PC-9 (cell line): ENCODE data around the gene IER2. TPM values are rescaled to one million over a fixed set of nuclear protein-coding genes. Genes with fewer than 3 reads are reported as not detected.

ENCODE experiments used
- BruUV-seq: library from RNA; stranded (reverse); fragments of 400-500 nt; replicated peaks from 2 replicates; lab custom pipeline; 2021; lab: Mats Ljungman, UMichigan
- CTCF ChIA-PET: fragments of 300-600 bp; sonication (Branson Sonifier 250); formaldehyde crosslinking; loops from one replicate; lab custom pipeline; 2022; ENCODE audit warnings: antibody characterized with exemption; lab: Charles Lee
- POLR2A ChIA-PET: fragments of 300-600 bp; sonication (Branson Sonifier 250); formaldehyde crosslinking; loops from one replicate; lab custom pipeline; 2022; ENCODE audit warnings: antibody characterized with exemption; ENCODE audit not compliant: unreplicated experiment; lab: Charles Lee
- DNase-seq, 2 experiments: peaks; one replicate each; pipeline versions ENCODE4 v3.0.0 to v3.0.0-alpha.2; 2015 to 2022; ENCODE audit warnings: mixed read lengths in 1 of 2
- H2AFZ ChIP-seq: fragments of 200-600 bp; sonication (generic); 2 replicates; pipeline ENCODE4 v1.8.1; 2017; ENCODE audit warnings: antibody characterized with exemption
- H3F3A ChIP-seq: fragments of 200-600 bp; sonication (generic); 2 replicates; pipeline ENCODE4 v1.8.1; 2017; ENCODE audit warnings: antibody characterized with exemption, mild to moderate bottlenecking, low read depth; ENCODE audit not compliant: insufficient read depth
- H3K27ac ChIP-seq: fragments of 200-600 bp; sonication (generic); 2 replicates; pipeline ENCODE4 v1.6.1; 2016; ENCODE audit warnings: mixed run types
- H3K27me3 ChIP-seq: fragments of 200-600 bp; sonication (generic); 2 replicates; pipeline ENCODE4 v1.6.1; 2016; ENCODE audit warnings: low read depth, mixed run types; ENCODE audit not compliant: insufficient read depth
- H3K36me3 ChIP-seq: fragments of 200-600 bp; sonication (generic); 2 replicates; pipeline ENCODE4 v1.6.1; 2016; ENCODE audit warnings: low read depth, mixed run types
- H3K4me1 ChIP-seq: fragments of 200-600 bp; sonication (generic); replicated peaks from 2 replicates; pipeline ENCODE4 v1.6.1; 2016; ENCODE audit warnings: mixed run types; ENCODE audit not compliant: insufficient read depth
- H3K4me2 ChIP-seq: fragments of 200-600 bp; sonication (generic); 2 replicates; pipeline ENCODE4 v1.6.1; 2017; ENCODE audit warnings: mixed run types
- H3K4me3 ChIP-seq: fragments of 200-600 bp; sonication (generic); 2 replicates; pipeline ENCODE4 v1.6.1; 2016; ENCODE audit warnings: mixed run types
- H3K79me2 ChIP-seq: fragments of 200-600 bp; sonication (generic); 2 replicates; pipeline ENCODE4 v1.6.1; 2017; ENCODE audit warnings: low read depth, mixed run types
- H3K9me2 ChIP-seq: fragments of 200-600 bp; sonication (generic); 2 replicates; pipeline ENCODE4 v1.8.1; 2017; ENCODE audit warnings: mild to moderate bottlenecking; ENCODE audit not compliant: insufficient read depth
- H3K9me3 ChIP-seq: fragments of 200-600 bp; sonication (generic); 2 replicates; pipeline ENCODE4 v1.8.1; 2016; ENCODE audit warnings: low read depth; ENCODE audit not compliant: insufficient read depth
- H4K20me1 ChIP-seq: fragments of 200-600 bp; sonication (generic); 2 replicates; pipeline ENCODE4 v1.8.1; 2017; ENCODE audit not compliant: insufficient read depth
- CTCF ChIP-seq: fragments of 200-600 bp; sonication (generic); conservative IDR thresholded peaks from 2 replicates; pipeline ENCODE4 v1.6.1; 2017; ENCODE audit warnings: mixed run types, antibody characterized with exemption, mild to moderate bottlenecking, moderate library complexity
- EZH2 ChIP-seq: fragments of 200-600 bp; sonication (generic); IDR thresholded peaks from 2 replicates; pipeline ENCODE4 v1.8.0; 2017; ENCODE audit warnings: antibody characterized with exemption, low read depth
- intact Hi-C: fragments of 100-400 bp; cut with micrococcal nuclease; formaldehyde crosslinking; loops from one replicate; pipeline ENCODE4 v1.10.0; 2022; ENCODE audit not compliant: unreplicated experiment
- total RNA-seq: library from RNA; stranded (reverse); gene quantifications from 2 replicates; pipeline ENCODE4 v1.2.3, GENCODE V29; 2021

Gene IER2
- total RNA-seq, 1 experiment from 2014 or later, result 72.7 TPM

- no peaks in the 10 kb centered on the region for H3K79me2 ChIP-seq
- no peak for DNase-seq
- no peak overlapping the region for H3K4me2 ChIP-seq
- no peaks in the 10 kb centered on the region for H3K9me3 ChIP-seq
- H3K36me3 ChIP-seq, result peaks cover 7% of the 10 kb centered on the region; the same call in 1 of the 2 replicates
- no peaks in the 10 kb centered on the region for H3K9me2 ChIP-seq
- intact Hi-C loops, result no loop called here
- no peak overlapping the region for H2AFZ ChIP-seq
- no peak overlapping the region for H3K27ac ChIP-seq
- H3K4me3 ChIP-seq, result no peak overlapping the region
- CTCF ChIA-PET, result interaction anchor here (0.7 kb wide), 1 partner anchor 37 kb away, joined by 14 read pairs; no protein-coding TSS in a partner anchor
- no peak for TF ChIP-seq EZH2
- no peak for TF ChIP-seq CTCF
- peaks cover 13% of the 10 kb centered on the region; the same call in 1 of the 2 replicates for H3F3A ChIP-seq
- POLR2A ChIA-PET, result no interaction called here
- H3K4me1 ChIP-seq, result no peaks in the 10 kb centered on the region
- no peaks in the 10 kb centered on the region for H3K27me3 ChIP-seq
- H4K20me1 ChIP-seq, result peaks cover 8% of the 10 kb centered on the region; the same call in 1 of the 2 replicates
- TSS peak; percentile 13 for BruUV-seq
Measured at GRCh38 chr19:13104848-13105711, 45.1 kb upstream of the IER2 start.

- Histone ChIP-seq H3K4me2 (no peak overlapping the region), H3K79me2 (peaks cover 11% of the 10 kb centered on the region), H3K9me3 (no peaks in the 10 kb centered on the region), H2AFZ (no peak overlapping the region), H3F3A (peaks cover 18% of the 10 kb centered on the region; the same call in 1 of the 2 replicates), H3K4me1 (no peaks in the 10 kb centered on the region; the same call in 1 of the 2 replicates), H3K27me3 (no peaks in the 10 kb centered on the region), H3K4me3 (no peak overlapping the region), H4K20me1 (0 out of 2 replicates have a peak, but pooled peaks cover 6% of the 10 kb centered on the region), H3K9me2 (no peaks in the 10 kb centered on the region), H3K36me3 (peaks cover 18% of the 10 kb centered on the region; the same call in 1 of the 2 replicates), H3K27ac (no peak overlapping the region)
- ChIA-PET CTCF (interaction anchor here (0.6 kb wide), 1 partner anchor 224 kb away, joined by 3 read pairs; no protein-coding TSS in a partner anchor), POLR2A (no interaction called here)
- intact Hi-C loops, result loop anchor here (10.0 kb wide), 1 partner anchor 155 kb away; no protein-coding TSS in a partner anchor
- TF ChIP-seq EZH2, result no peak
- DNase-seq, result no peak
- BruUV-seq, result no TSS peak
Measured at GRCh38 chr19:13109361-13110098, 40.7 kb upstream of the IER2 start.

- Histone ChIP-seq H3K4me1 (peaks cover 5% of the 10 kb centered on the region), H3K36me3 (peaks cover 24% of the 10 kb centered on the region; the same call in 1 of the 2 replicates), H3K27me3 (no peaks in the 10 kb centered on the region), H3K27ac (no peak overlapping the region), H3K9me2 (no peaks in the 10 kb centered on the region), H3K4me3 (no peak overlapping the region), H3K4me2 (no peak overlapping the region), H4K20me1 (0 out of 2 replicates have a peak, but pooled peaks cover 6% of the 10 kb centered on the region), H3K9me3 (no peaks in the 10 kb centered on the region), H3F3A (peaks cover 22% of the 10 kb centered on the region; the same call in 1 of the 2 replicates), H3K79me2 (peaks cover 17% of the 10 kb centered on the region), H2AFZ (no peak overlapping the region)
- BruUV-seq, result no TSS peak
- ChIA-PET POLR2A (no interaction called here), CTCF (no interaction called here)
- TF ChIP-seq EZH2 (no peak), CTCF (no peak)
- DNase-seq, result no peak
- intact Hi-C loops, result loop anchor here (10.0 kb wide), 1 partner anchor 155 kb away; no protein-coding TSS in a partner anchor
Measured at GRCh38 chr19:13110099-13110610, 40.1 kb upstream of the IER2 start.
